AG09309 (cell line): ENCODE results near the gene DNAH11.

Experiments used
- DNase-seq: peaks from one replicate; pipeline ENCODE4 v3.0.0-alpha.2; 2010; ENCODE audit warnings: low read depth
- H3K4me3 ChIP-seq: 2 replicates; pipeline ENCODE4 v1.5.1; 2011; ENCODE audit warnings: mild to moderate bottlenecking, low read depth, low read length, moderate library complexity; ENCODE audit not compliant: control insufficient read depth
- TF ChIP-seq, protein P1 (sequence below): IDR thresholded peaks from 2 replicates; pipeline ENCODE4 v1.5.1; 2011; ENCODE audit warnings: mild to moderate bottlenecking, low read depth, low read length, inconsistent platforms; ENCODE audit not compliant: insufficient read depth, control insufficient read depth; ENCODE audit errors: missing control alignments

DNAH11 gene

GRCh38 chr7:21538936-21539495 lies 3.8 kb upstream of the DNAH11 start:
- no peak for DNase-seq
- no peak overlapping the region for H3K4me3 ChIP-seq
- TF ChIP-seq, protein P1, sequence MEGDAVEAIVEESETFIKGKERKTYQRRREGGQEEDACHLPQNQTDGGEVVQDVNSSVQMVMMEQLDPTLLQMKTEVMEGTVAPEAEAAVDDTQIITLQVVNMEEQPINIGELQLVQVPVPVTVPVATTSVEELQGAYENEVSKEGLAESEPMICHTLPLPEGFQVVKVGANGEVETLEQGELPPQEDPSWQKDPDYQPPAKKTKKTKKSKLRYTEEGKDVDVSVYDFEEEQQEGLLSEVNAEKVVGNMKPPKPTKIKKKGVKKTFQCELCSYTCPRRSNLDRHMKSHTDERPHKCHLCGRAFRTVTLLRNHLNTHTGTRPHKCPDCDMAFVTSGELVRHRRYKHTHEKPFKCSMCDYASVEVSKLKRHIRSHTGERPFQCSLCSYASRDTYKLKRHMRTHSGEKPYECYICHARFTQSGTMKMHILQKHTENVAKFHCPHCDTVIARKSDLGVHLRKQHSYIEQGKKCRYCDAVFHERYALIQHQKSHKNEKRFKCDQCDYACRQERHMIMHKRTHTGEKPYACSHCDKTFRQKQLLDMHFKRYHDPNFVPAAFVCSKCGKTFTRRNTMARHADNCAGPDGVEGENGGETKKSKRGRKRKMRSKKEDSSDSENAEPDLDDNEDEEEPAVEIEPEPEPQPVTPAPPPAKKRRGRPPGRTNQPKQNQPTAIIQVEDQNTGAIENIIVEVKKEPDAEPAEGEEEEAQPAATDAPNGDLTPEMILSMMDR: no peak

- no peak for DNase-seq
- H3K4me3 ChIP-seq: peak overlapping the region; percentile 35
These were observed 876 bp downstream of the DNAH11 start for GRCh38 chr7:21543528-21544302.

GRCh38 chr7:21544303-21544656 lies 1.4 kb downstream of the DNAH11 start:
- no peak for DNase-seq
- no peak overlapping the region for H3K4me3 ChIP-seq
- TF ChIP-seq, protein P1: no peak

More at GRCh38 chr7:21543528-21544302, 876 bp downstream of the DNAH11 start:
- TF ChIP-seq, protein P1: no peak

GRCh38 chr7:21544715-21545114 lies 1.9 kb downstream of the DNAH11 start:
- DNase-seq: no peak
- no peak overlapping the region for H3K4me3 ChIP-seq
- TF ChIP-seq, protein P1: no peak

DNA sequence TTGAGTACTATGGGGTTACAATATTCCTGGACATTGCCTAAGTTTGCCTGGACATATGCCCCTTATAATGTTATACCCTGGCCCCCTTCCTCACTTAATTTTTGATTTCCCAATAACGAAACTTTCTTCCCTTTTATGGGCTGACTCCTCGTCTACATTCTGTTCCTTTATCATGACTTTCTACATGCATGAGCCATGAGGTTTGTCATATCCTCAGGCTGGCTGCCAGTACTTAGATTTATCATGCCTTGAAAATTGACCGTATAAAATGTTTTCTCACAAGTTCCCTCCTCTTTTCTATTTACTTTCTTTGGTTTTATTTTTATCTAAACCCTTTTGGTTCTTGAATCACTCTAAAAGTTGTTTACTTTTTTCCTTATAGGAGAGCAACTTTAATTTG lies 4.7 kb downstream of the DNAH11 start:
- no peak for DNase-seq
- no peak overlapping the region for H3K4me3 ChIP-seq
- TF ChIP-seq, protein P1: no peak

GRCh38 chr7:21548491-21548890 lies 5.7 kb downstream of the DNAH11 start:
- no peak overlapping the region for H3K4me3 ChIP-seq
- TF ChIP-seq, protein P1: no peak
- no peak for DNase-seq

DNA sequence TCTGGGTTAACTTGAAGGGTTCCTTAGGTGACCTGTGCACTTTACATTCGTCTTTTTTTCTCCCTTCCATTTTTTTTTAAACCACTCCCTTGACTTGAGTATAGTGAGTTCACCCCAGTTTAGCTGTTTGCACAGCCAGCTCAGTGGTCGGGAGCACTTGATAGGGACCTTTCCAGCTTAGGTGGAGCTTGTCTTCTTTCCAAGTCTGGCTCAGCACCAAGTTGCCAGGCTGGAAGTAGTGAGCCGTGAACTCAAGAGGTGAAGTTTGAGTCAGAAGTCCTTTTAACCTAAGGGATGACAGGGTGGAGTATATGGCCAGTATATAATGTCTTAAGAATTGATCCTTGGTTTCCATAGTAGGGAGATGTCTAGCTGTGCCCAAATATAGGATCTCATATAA lies 7.2 kb downstream of the DNAH11 start:
- no peak for DNase-seq
- TF ChIP-seq, protein P1: no peak
- no peak overlapping the region for H3K4me3 ChIP-seq
